Measurements from ENCODE around the gene FAM161B. TPM values are rescaled to one million over a fixed set of nuclear protein-coding genes. Genes with fewer than 3 reads are reported as not detected.

The FAM161B gene
- polyA plus RNA-seq, 1 of the 3 experiments (the other 2 are of a cell fraction), result 1.4 TPM

- H3K4me2 ChIP-seq, result no peak overlapping the region
- no peak overlapping the region for H3K9ac ChIP-seq
- ChIA-PET CTCF (no interaction called here), POLR2A (no interaction called here)
- no peak overlapping the region for H2AFZ ChIP-seq (ENCODE audit: low read depth)
- H3K27ac ChIP-seq (ENCODE audit: low read depth in 2 of 2, low read length in 1 of 2), result no peak overlapping the region
- no peak overlapping the region for H3K4me3 ChIP-seq (ENCODE audit: low read depth in 2 of 2, low read length in 1 of 2)
- no peak for TF ChIP-seq GABPA (IDR thresholded peaks at IDR 0.05; ENCODE audit: low read depth)
- TF ChIP-seq MXI1 (IDR thresholded peaks at IDR 0.05; ENCODE audit: low read depth, low read length), result no peak
- TF ChIP-seq YY1 (IDR thresholded peaks at IDR 0.05; ENCODE audit: low read depth), result no peak
- TF ChIP-seq, protein P1, sequence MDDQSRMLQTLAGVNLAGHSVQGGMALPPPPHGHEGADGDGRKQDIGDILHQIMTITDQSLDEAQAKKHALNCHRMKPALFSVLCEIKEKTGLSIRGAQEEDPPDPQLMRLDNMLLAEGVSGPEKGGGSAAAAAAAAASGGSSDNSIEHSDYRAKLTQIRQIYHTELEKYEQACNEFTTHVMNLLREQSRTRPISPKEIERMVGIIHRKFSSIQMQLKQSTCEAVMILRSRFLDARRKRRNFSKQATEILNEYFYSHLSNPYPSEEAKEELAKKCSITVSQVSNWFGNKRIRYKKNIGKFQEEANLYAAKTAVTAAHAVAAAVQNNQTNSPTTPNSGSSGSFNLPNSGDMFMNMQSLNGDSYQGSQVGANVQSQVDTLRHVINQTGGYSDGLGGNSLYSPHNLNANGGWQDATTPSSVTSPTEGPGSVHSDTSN (IDR thresholded peaks at IDR 0.05), result no peak
- no peak for TF ChIP-seq SMC3 (IDR thresholded peaks at IDR 0.05; ENCODE audit: low read depth, low read length)
- TF ChIP-seq FOXM1 (IDR thresholded peaks at IDR 0.05; ENCODE audit: low read depth), result no peak
- no peak for TF ChIP-seq NFIC (IDR thresholded peaks at IDR 0.05; ENCODE audit: borderline replicate concordance)
- no peak for TF ChIP-seq MAX (IDR thresholded peaks at IDR 0.05; ENCODE audit: low read depth)
- TF ChIP-seq TEAD4 (IDR thresholded peaks at IDR 0.05; ENCODE audit: borderline replicate concordance, insufficient read depth), result no peak
- no peak for TF ChIP-seq RCOR1 (IDR thresholded peaks at IDR 0.05; ENCODE audit: low read length)
- no peak for TF ChIP-seq USF2 (IDR thresholded peaks at IDR 0.05; ENCODE audit: borderline replicate concordance, low read depth, low read length)
- TF ChIP-seq USF1 (IDR thresholded peaks at IDR 0.05; ENCODE audit: borderline replicate concordance, low read depth), result no peak
- TF ChIP-seq FOSL2 (IDR thresholded peaks at IDR 0.05; ENCODE audit: borderline replicate concordance, low read depth), result no peak
- no peak for TF ChIP-seq ELF1 (IDR thresholded peaks at IDR 0.05)
- TF ChIP-seq CHD2 (IDR thresholded peaks at IDR 0.05; ENCODE audit: low read length, partially characterized antibody), result no peak
- TF ChIP-seq RFX5 (IDR thresholded peaks at IDR 0.05; ENCODE audit: low read length), result no peak
- no peaks in the 10 kb centered on the region for H3K79me2 ChIP-seq (ENCODE audit: insufficient read depth)
- H3K9me3 ChIP-seq, result no peaks in the 10 kb centered on the region
- no peaks in the 10 kb centered on the region for H4K20me1 ChIP-seq (ENCODE audit: insufficient read depth)
- no peaks in the 10 kb centered on the region for H3K4me1 ChIP-seq (ENCODE audit: control insufficient read depth in 1 of 2, insufficient read depth in 2 of 2, low read depth in 1 of 2, low read length in 1 of 2)
- WGBS (ENCODE audit: low lambda C conversion rate), result 46% methylated on average over 2 of the region's 2 CpGs
- no peak for DNase-seq
- peaks cover 0 to 3% of the 10 kb centered on the region in 2 experiments for H3K36me3 ChIP-seq (replicated peaks in 1 of 2; ENCODE audit: control insufficient read depth in 1 of 2, insufficient read depth in 2 of 2, low read length in 1 of 2)
- H3K27me3 ChIP-seq (ENCODE audit: insufficient read depth), result no peaks in the 10 kb centered on the region
- no peaks in the 10 kb centered on the region for H3K9me2 ChIP-seq
- no peaks in the 10 kb centered on the region for H3F3A ChIP-seq (replicated peaks; ENCODE audit: insufficient read depth)
Measured at GRCh38 chr14:73996731-73997107, 46.8 kb upstream of the FAM161B start.

DNA sequence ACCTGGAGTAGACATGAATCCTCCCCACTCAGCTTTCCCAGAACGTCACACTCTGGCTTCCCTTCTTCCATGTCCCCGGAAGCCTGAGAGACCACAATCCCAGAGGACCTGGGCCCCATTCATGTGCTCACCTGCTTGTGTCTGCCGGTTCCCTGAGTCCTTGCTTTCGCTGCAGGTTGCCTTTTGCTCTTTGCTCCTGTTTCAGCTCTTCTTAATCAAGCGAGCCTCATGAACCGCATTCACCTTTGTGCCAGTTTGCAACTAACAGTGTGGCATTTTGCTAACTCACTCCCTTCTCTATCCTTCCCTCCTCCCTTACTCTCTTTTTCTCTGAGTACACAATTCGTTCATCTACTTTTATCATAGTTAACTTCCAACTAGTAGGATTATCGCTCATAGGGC lies 46.1 kb upstream of the FAM161B start:
- WGBS (ENCODE audit: low lambda C conversion rate), result 90% methylated on average over 8 of the region's 8 CpGs
- H3K9me2 ChIP-seq, result no peaks in the 10 kb centered on the region
- no peaks in the 10 kb centered on the region for H4K20me1 ChIP-seq (ENCODE audit: insufficient read depth)
- H3F3A ChIP-seq (replicated peaks; ENCODE audit: insufficient read depth), result no peaks in the 10 kb centered on the region
- H3K4me3 ChIP-seq (ENCODE audit: low read depth in 2 of 2, low read length in 1 of 2), result no peak overlapping the region
- no peak for DNase-seq
- no peaks in the 10 kb centered on the region for H3K79me2 ChIP-seq (ENCODE audit: insufficient read depth)
- POLR2A ChIA-PET, result no interaction called here
- H3K9ac ChIP-seq, result no peak overlapping the region
- no peaks in the 10 kb centered on the region for H3K4me1 ChIP-seq (ENCODE audit: control insufficient read depth in 1 of 2, insufficient read depth in 2 of 2, low read depth in 1 of 2, low read length in 1 of 2)
- no peaks in the 10 kb centered on the region for H3K27me3 ChIP-seq (ENCODE audit: insufficient read depth)
- no peak overlapping the region for H2AFZ ChIP-seq (ENCODE audit: low read depth)
- no peak overlapping the region for H3K27ac ChIP-seq (ENCODE audit: low read depth in 2 of 2, low read length in 1 of 2)
- CTCF ChIA-PET, result no interaction called here
- peaks cover 0 to 3% of the 10 kb centered on the region in 2 experiments for H3K36me3 ChIP-seq (replicated peaks in 1 of 2; ENCODE audit: control insufficient read depth in 1 of 2, insufficient read depth in 2 of 2, low read length in 1 of 2)
- H3K9me3 ChIP-seq, result no peaks in the 10 kb centered on the region
- no peak overlapping the region for H3K4me2 ChIP-seq
- TF ChIP-seq, protein P2, sequence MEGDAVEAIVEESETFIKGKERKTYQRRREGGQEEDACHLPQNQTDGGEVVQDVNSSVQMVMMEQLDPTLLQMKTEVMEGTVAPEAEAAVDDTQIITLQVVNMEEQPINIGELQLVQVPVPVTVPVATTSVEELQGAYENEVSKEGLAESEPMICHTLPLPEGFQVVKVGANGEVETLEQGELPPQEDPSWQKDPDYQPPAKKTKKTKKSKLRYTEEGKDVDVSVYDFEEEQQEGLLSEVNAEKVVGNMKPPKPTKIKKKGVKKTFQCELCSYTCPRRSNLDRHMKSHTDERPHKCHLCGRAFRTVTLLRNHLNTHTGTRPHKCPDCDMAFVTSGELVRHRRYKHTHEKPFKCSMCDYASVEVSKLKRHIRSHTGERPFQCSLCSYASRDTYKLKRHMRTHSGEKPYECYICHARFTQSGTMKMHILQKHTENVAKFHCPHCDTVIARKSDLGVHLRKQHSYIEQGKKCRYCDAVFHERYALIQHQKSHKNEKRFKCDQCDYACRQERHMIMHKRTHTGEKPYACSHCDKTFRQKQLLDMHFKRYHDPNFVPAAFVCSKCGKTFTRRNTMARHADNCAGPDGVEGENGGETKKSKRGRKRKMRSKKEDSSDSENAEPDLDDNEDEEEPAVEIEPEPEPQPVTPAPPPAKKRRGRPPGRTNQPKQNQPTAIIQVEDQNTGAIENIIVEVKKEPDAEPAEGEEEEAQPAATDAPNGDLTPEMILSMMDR (IDR thresholded peaks at IDR 0.05), result no peak
- TF ChIP-seq, protein P3, sequence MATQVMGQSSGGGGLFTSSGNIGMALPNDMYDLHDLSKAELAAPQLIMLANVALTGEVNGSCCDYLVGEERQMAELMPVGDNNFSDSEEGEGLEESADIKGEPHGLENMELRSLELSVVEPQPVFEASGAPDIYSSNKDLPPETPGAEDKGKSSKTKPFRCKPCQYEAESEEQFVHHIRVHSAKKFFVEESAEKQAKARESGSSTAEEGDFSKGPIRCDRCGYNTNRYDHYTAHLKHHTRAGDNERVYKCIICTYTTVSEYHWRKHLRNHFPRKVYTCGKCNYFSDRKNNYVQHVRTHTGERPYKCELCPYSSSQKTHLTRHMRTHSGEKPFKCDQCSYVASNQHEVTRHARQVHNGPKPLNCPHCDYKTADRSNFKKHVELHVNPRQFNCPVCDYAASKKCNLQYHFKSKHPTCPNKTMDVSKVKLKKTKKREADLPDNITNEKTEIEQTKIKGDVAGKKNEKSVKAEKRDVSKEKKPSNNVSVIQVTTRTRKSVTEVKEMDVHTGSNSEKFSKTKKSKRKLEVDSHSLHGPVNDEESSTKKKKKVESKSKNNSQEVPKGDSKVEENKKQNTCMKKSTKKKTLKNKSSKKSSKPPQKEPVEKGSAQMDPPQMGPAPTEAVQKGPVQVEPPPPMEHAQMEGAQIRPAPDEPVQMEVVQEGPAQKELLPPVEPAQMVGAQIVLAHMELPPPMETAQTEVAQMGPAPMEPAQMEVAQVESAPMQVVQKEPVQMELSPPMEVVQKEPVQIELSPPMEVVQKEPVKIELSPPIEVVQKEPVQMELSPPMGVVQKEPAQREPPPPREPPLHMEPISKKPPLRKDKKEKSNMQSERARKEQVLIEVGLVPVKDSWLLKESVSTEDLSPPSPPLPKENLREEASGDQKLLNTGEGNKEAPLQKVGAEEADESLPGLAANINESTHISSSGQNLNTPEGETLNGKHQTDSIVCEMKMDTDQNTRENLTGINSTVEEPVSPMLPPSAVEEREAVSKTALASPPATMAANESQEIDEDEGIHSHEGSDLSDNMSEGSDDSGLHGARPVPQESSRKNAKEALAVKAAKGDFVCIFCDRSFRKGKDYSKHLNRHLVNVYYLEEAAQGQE (IDR thresholded peaks at IDR 0.05; ENCODE audit: low read depth, low read length), result no peak
- TF ChIP-seq USF1 (IDR thresholded peaks at IDR 0.05; ENCODE audit: borderline replicate concordance, low read depth) (no peak), MEF2A (IDR thresholded peaks at IDR 0.05; ENCODE audit: borderline replicate concordance, low read depth) (no peak), RXRA (IDR thresholded peaks at IDR 0.05; ENCODE audit: borderline replicate concordance, low read depth) (no peak), NFIC (IDR thresholded peaks at IDR 0.05; ENCODE audit: borderline replicate concordance) (no peak), SMC3 (IDR thresholded peaks at IDR 0.05; ENCODE audit: low read depth, low read length) (no peak), MXI1 (IDR thresholded peaks at IDR 0.05; ENCODE audit: low read depth, low read length) (no peak)

Measured in SK-N-SH (cell line).